ENCODE measurements around the gene TMEM18.

TMEM18 gene

GRCh38 chr2:618005-618404 is 59.2 kb downstream of the TMEM18 start:
- Histone ChIP-seq H3K4me1 (ENCODE audit: control insufficient read depth, insufficient read depth, low read length, poor library complexity, severe bottlenecking) (no peaks in the 10 kb centered on the region), H3K27ac (ENCODE audit: low read depth, low read length, severe bottlenecking) (no peak overlapping the region), H3K4me3 (ENCODE audit: extremely low read depth, insufficient read depth, low read length, poor library complexity, severe bottlenecking) (no peak overlapping the region), H3K9me3 (ENCODE audit: control insufficient read depth, low read length) (no peaks in the 10 kb centered on the region), H3K36me3 (ENCODE audit: control insufficient read depth, insufficient read depth, low read length) (no peaks in the 10 kb centered on the region)
- WGBS, 2 experiments (ENCODE audit: insufficient coverage in 2 of 2) = 90% methylated on average over 2 of the region's 3 CpGs; no CpG with 5 or more reads in 1 of the 2 experiments
